ENCODE data around the gene SDHB.
A peak's percentile ranks its signal among the peaks of the same experiment; 100 is the strongest.

SDHB gene

DNA sequence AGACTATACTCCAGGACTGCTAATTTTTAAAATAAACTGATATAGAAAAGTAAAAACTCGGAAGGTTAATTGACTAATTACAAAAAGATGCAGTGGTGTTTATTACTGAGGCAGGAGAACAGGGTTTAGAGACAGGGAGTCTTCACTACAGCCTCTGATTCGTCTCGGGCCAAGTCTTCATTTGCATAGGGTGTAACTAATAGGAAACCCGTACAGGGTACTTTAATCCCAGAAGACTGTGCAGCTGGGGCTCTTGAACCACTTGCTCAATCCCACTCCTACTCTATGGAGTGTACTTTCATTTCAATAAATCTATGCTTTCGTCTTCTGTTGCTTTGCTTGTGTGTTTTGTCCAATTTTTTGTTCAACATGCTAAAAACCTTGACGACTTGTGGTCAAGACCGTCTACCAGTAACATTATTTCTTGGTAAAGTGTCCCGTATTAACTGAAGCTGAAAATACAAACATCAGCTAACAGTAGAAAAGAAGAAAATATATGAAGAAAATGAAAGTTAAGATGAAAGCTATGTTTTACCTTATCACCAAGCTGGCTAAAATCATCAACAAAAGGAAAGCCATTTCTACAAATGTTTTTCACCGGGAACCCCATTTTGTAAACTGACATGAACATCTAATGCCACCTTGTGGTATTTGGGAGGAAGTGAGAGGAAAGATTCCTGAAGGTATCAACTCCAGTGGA is 8.0 kb downstream of the SDHB start:
- peak; percentile 42 for DNase-seq (ENCODE audit: low spot score)

DNA sequence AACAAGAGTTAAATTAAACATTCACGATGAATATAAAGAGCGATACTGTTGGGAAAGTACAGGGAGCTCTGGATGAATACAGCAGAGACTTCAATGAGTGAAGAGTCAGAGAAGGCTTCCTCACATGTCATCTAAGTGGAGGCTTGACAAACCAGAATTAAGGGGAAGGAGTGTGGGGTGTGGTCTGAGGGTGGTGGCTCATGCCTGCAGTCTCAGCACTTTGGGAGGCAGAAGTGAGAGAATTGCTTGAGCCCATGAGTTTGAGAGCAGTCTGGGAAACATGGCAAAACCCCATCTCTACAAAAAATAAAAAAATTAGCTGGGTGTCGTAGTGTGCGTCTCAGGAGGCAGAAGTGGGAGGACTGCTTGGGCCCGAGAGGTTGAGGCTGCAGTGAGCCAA is 8.7 kb downstream of the SDHB start:
- no peak for DNase-seq (ENCODE audit: low spot score)

DNA sequence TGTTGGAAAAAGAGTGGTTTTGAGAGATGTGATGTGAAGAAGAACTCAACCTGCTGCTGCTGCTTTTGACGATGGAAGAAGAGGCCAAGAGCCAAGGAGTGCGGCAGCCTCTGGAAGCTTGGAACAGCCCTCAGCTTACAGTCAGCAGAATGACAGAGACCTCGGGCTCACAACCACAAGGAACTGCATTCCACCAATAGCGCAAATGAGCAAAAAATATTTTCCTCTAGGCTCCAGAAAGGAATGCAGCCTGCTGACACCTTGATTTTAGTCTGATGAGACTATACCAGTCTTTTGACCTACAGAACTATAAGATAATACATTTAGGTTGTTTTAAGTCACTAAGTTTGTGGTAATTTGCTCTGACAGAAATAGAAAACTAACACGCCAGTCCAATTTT is 10.2 kb downstream of the SDHB start:
- DNase-seq (ENCODE audit: low spot score), result no peak

DNA sequence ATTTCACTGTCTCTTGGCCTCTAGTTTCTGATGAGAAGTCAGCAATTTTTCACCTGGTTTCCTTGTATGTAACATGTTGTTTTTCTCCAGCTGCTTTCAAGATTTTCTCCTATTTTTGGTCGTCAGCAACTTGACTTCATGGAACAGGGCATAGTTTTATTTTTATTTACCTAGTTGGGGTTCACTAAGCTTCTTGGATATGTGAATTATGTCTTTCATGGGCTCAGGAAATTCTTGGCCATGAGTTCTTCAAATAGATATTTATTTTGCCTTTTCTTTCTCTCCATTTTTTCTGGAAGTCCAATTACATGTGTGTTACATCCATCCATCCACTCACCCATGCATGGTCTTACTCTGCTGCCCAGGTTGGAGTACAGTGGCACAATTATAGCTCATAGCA is 13.7 kb downstream of the SDHB start:
- DNase-seq (ENCODE audit: low spot score), result no peak

DNA sequence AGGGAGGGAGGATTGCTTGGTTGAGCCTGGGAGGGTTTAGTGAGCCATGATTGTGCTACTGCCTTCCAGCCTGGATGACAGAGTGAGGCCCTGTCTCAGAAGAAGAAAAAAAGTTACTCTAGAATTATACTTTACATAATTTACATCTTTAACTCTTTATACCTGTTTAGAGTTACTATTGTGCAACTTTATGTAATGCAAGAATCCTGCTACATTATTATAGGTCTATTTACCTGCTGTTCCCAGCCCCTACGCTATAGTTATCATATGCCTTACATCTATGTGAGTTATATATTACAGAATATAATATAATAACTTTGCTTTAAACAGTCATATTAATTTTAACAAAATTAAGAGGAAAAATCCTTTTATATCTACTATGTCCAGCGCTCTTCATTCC is 14.3 kb downstream of the SDHB start:
- DNase-seq (ENCODE audit: low spot score), result no peak

DNA sequence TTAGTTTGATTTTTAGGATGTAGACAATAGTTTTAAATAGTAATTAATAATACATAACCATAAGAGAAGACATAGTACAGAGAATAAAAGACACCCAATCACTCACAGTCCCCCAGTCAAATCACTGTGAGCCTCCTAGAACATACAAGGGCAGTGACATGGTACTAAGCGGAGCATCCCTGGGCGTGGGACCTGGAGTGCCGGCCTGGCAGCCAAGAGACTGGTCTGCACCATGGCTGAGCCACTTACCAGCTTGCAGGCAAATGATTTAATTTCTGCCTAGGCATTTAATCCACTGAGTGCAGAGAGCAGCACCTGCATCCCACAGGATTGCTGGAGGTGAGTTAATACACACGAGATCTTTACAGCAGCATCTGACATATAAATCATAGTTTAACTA is 20.4 kb downstream of the SDHB start:
- DNase-seq (ENCODE audit: low spot score), result no peak

DNA sequence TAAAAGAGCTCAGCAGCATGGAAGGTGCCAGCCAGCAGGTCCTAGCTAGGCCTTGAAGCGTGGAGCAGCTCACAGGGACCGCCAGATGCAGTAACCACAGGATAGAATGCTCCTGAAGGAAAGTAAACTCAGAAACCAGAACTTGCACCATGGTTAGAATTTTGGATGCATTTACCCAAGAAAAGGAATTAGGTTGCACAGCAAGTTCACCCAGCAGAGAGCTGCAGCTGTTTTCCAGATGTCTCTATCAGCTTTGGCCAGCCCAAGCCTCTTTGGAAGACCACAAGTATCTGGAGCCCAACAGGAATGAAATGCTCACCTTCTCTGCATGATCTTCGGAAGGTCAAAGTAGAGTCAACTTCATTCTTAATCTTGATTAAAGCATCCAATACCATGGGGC is 21.1 kb downstream of the SDHB start:
- no peak for DNase-seq (ENCODE audit: low spot score)

DNA sequence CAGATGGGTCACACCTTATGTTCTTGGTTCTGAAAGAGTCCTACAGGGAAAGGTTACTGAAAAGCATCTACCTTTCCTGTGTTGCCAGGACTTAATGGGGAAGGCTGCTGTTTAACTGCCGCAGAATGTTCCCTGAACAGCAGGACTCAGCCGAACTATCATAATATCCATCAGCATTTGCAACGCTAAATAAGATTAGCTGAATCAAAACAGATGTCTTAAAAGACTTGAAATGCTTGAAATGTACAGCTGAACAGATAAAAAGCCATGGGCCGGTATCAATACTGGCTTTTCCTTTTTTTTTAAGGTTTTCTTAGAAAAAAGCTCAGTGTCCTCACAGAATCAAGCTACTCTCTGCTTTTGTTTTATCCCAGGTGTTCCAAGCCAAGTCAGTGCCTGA is 22.4 kb downstream of the SDHB start:
- peak; percentile 72 for DNase-seq (ENCODE audit: low spot score)

DNA sequence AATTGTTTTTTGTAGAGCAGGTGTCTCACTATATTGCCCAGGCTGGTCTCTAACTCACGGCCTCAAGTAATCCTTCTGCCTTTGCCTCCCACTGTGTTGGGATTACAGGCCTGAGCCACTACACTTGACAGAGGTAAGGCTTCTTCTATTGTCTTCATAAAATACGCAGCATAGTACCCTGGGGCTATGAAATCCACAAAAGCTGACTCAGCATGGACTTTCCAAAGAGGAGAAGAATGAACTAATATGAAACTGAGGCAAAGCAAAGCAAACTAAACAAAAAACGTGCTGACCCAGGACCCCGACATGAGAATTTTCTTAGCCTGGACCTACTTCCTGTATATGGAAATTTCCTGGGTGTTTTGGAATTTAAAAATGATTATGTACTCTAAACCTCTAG is 23.6 kb downstream of the SDHB start:
- no peak for DNase-seq (ENCODE audit: low spot score)

DNA sequence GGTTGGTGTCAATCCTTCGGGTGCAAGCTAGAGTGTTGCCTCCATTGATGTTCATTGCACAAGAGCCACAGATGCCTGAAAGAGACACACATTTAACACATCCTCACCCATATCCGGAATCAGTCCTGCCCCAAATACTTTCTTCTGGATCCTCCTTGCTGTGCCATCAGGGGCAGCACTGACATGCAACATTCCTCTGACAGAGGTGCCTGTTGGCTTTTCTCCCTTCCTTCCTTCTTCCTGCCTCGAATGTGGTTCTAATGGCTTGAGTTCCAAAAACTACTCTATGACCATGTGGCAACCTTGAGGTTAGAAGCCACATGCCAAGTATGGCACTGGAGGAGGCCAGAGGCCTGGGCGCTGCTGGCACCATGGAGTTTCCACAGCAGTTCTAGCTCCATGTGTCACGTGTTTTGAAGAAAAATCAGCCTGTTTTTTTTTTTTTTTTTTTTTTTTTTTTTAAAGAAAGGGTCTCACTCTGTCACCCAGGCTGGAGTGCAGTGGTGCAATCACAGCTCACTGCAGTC is 25.1 kb downstream of the SDHB start:
- DNase-seq (ENCODE audit: low spot score), result no peak

DNA sequence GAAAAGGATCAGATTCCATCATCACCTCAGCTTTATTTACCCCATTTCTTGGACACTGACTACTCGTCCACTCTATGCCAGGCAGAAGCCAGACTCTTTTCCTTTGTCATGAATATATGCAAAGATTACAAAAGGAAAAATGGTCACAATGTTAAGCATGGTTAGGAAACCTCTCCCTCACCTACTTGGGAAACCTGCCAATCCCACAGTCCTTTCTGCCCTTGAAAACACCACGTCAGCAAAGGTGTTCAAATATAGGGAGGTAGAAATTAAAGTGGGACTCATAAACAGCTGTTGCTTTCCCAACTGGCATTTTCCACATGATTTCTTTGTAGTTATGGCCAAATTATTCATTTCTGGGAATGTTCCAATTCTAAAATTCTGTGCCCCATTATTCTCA is 25.9 kb downstream of the SDHB start:
- no peak for DNase-seq (ENCODE audit: low spot score)

DNA sequence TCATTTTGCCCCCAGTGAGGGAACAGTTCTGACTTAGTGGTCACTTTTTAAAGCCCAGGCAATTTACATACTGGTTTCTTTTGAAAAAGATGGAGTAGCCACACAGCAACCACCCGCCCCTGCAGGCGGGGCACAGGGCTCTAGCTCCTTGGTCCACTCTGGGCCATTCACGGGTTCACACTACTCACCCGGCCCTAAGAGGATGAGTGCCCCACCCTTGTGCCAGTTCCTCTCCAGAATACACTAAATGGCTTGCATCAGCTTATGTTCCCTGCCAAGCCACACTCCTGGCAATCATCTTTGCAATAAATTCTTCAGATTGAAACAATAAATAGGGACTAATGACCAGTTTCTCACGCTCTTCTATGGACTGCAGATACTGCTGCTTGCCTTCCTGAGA is 26.4 kb downstream of the SDHB start:
- DNase-seq (ENCODE audit: low spot score), result no peak

DNA sequence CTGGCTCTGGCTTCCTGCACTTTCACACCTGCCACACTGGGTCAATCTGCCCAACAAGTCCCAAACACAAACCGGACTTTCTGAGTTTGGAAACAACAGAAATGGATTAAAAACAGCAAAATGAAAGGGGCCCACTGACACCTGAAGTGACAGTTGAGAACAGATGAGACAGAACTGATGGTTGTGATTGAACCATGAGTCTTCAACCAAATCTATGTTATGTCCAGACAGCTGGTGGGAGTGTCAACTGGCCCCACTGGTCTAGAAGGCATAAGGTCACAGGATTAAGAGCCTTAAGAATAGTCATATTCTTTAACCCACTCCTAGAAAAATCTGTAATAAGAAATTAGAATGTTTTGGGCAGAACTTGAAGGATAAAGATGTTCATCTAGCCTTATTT is 29.1 kb downstream of the SDHB start:
- DNase-seq (ENCODE audit: low spot score), result no peak

DNA sequence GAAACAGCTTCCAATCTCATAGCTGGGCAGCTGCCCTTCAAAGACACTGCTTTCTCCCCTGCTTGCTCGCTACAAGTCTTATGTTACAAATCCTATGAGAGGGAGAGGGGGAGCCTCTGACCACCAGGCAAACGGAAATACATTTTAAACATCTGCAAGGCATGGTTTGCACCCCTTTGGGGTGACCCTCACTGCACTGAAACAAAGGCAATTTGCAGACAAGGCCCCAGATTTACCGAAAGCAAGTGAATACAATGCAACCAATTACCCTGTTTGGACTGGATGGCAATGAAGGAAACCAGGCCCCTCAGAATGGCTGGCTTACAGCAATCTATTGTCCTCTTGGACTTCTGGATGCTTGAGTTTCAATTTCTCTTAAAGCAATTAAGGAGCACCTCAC is 30.3 kb downstream of the SDHB start:
- no peak for DNase-seq (ENCODE audit: low spot score)

DNA sequence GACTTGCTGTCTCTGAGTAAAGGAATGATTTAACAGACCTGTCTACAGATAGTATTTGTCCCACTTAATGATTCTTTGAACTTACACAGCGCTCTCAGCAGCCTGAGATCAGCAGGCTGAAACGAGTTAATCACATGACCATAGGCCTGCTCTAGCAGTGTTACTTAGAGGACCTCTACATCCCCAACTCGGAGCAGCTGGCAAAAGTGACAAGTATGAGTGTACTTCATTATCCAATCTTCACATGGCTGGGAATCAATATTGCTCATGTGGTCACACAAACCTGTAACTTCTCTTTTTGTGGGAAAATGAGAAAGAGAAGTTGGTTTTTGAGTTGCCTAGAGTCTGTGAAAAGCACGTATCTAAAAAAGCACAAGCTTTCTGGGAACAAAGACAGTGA is 30.7 kb downstream of the SDHB start:
- no peak for DNase-seq (ENCODE audit: low spot score)

DNA sequence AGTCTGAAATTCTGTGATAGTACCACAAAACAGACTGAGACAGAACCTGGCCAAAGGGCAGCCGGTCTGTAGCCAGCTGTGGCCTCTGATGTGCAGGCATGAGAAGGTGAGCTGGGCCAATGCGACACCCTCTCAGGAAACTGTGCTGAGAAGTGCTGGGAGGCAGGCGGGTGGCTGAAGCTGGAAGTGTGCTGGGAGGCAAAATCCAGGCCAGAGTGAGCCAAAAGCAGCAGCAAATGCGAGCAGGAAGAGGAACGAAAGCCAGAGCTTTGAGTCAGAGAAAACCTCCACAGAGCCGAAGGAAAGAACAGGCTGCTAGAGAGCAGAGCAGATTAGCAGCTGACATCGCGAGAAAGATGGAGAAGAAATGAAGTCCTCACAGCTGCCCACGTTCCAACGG is 31.9 kb downstream of the SDHB start:
- no peak for DNase-seq (ENCODE audit: low spot score)

DNA sequence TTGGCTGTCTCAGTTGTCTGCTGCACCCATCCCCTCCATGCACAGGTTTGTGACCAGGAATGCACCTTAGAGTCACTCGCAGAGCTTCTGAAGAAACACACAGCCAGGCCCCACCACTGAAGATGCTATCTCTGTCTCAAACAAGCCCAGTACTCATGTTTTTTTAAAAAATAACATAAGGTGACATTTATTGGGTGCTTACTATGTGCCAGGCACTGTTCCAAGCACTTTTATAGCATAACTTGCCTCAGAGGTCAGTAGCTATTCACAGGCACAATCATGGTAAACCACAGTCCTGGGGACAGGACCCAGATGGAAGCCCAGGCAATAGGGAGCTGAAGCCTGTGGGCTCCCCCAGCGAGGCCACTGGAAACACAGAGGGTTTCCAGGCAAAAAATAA is 33.3 kb downstream of the SDHB start:
- no peak for DNase-seq (ENCODE audit: low spot score)

DNA sequence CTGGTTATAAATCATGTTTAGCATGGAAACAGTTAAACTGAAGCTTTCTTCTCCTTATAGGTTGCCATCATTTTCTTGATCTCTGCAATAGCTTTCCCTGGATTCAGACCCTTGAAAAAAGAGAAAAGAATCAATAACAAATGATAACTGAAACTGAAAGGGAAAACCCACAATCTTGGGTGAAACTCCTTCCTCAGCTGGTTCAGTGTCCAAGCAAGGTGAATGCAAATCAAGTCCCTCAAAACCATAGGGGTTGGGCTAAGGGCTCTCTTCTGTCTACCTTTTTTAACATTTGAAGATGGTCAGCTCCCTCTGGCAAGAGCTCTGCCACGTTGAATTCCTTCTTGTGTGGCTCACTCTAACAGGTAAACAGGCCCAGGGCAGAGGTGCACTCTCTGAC is 35.0 kb downstream of the SDHB start:
- no peak for DNase-seq (ENCODE audit: low spot score)

DNA sequence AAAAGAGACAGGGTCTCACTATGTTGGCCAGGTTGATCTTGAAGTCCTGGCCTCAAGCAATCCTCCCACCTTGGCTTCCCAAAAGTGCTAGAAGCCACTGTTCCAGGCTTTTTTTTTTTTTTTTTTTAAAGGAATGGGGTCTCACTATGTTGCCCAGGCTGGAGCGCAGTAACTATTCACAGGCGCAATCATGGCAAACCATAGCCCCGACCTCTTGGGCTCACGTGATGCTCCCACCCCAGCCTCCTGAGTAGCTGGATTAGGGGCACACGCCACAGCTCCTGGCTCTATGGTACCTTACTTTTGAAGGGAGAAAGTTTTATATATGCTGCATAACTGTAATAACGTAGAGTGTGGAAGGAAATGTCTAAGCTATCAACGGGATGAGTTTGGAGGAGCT is 36.4 kb downstream of the SDHB start:
- no peak for DNase-seq (ENCODE audit: low spot score)

DNA sequence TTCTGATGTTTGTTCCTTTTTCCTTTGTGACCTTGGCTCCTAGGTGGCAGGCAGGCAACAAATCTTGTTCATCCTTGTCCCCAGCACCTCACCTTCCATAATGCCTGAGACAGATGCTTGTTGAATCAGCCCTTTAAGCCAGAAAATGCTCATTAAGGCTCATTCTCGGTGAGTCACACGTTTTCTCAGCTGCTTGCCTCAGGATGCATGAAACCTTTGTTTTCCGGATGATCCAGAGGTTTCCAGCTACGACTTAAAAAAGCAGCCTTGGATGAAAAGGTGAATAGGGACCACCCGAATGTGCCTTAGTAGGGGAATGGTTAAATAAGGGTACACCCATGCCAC is 37.5 kb downstream of the SDHB start:
- DNase-seq (ENCODE audit: low spot score), result no peak

DNA sequence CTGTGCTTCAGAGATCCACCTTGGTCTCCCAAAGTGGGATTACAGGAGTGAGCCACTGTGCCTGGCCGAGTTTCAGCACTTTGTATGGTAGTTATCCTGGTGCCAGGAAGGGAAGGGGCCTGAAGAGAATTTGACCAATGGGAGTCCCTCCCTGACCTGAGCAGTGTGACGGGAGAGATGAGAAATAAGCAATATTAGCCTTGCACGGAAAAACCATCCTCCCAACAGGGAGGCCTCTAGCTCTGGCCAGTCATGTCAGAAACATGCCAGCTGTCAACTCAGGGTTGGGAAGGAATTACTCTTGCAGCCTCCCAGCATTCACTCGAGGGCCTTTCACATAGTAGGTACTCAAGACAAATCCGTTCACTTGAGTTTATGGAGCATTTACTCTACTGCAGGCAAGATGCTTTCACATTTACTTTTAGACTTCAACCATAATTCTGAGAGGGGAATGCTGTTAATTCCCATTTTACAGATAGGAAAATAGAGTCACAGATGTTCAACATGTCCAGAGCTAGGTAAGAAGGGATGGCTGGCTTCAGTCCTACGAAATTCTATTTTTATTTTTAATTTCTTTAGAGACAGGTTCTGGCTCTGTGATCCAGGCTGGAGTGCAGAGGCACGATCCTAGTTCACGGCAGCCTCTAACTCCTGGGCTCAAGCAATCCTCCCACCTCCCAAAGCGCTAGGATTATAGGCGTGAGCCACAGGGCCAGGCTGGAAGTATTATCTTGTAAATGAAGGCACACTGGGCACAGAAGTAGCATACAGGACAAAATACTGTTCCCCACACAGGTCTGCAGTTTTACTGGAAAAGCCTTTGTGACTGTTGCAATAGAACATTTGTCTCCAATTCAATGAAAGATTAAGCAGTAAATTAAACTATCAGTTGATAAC is 38.9 kb downstream of the SDHB start:
- DNase-seq (ENCODE audit: low spot score), result no peak

DNA sequence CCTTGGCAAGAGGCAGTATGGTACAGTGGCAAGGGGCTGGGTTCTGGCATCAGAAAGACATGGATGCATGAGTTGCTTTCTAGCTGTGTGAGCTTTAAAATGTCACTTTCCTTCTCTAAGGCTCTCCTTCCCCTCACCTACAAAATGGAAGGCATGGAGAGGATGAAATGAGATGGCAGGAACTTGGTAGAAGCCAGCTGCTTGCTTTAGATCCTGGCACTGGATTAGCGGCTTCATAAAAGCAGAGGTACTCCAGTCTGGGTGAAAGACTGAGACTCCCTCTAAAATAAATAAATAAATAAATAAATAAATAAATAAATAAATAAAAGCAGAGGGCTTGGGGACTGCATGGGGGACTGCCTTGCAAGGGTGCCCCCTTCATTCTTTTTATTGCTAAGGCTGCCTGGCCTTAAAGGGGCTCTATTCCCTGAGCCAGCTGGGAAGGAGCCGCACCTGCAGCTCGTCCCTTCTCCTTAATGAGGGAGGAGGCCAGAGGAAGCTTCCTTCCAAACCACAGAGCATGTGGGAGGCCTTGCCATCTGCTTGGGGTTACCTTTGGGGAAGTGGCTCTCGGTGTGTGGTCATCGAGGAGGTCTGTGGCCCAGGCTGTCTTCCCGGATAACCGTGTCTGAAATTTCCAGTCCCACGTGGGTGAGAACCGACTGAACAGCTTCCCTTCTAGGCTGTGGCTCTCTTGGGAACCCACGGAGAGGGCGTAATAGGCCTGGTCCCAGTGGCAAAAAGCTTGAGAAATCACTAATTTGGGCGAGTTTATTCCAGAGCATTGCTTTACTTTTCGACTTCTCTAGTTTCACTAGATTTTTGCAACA is 40.1 kb downstream of the SDHB start:
- no peak for DNase-seq (ENCODE audit: low spot score)

Measured in SK-N-DZ (cell line).